OCI-LY1 (cell line): Measurements from ENCODE around the gene TSNAXIP1.

Experiments
- CTCF ChIP-seq: fragments of 200-600 bp; sonication (generic), shearing (Covaris generic); IDR thresholded peaks from 2 replicates; pipeline ENCODE4 v1.5.1; 2017; ENCODE audit warnings: mild to moderate bottlenecking, antibody characterized with exemption, low read length, moderate library complexity, mixed read lengths
- EZH2 ChIP-seq: fragments of 200-600 bp; sonication (generic), shearing (Covaris generic); IDR thresholded peaks from 2 replicates; pipeline ENCODE4 v1.8.0; 2017; ENCODE audit warnings: borderline replicate concordance, mixed run types, mild to moderate bottlenecking, antibody characterized with exemption, low read length, moderate library complexity, mixed read lengths

- no peak for TF ChIP-seq CTCF
- no peak for TF ChIP-seq EZH2
These were observed 42.5 kb upstream of the TSNAXIP1 start for GRCh38 chr16:67764158-67764667.
